ENCODE results near the gene OR10AD1. TPM values are rescaled to one million over a fixed set of nuclear protein-coding genes. Genes with fewer than 3 reads are reported as not detected.
"Not testable (repeated sequence)": the region's sequence is repeated elsewhere in the genome, so short reads cannot be mapped to it uniquely, and the experiment has no call there.

OR10AD1 gene
- total RNA-seq, 4 donors from 2014 or later = not detected

DNA sequence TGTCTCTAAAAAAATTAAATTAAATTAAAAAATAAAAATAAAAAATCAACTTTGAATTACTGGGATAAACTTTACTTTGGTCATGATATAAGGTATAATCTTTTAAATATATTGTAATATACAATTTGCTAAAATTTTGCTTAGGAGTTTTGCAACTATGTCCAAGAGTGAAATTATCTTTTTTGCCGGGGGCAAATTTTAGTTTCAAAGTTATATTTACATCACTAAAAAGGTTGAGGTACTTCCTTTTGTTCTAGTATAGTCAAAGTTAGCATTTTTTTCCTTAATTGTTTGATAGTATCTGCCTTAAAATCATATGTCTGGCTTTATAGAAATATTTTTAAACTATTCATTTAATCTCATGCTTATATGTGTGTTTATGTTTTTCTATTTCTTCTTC lies 17.6 kb upstream of the OR10AD1 start:
- TF ChIP-seq, protein P1, sequence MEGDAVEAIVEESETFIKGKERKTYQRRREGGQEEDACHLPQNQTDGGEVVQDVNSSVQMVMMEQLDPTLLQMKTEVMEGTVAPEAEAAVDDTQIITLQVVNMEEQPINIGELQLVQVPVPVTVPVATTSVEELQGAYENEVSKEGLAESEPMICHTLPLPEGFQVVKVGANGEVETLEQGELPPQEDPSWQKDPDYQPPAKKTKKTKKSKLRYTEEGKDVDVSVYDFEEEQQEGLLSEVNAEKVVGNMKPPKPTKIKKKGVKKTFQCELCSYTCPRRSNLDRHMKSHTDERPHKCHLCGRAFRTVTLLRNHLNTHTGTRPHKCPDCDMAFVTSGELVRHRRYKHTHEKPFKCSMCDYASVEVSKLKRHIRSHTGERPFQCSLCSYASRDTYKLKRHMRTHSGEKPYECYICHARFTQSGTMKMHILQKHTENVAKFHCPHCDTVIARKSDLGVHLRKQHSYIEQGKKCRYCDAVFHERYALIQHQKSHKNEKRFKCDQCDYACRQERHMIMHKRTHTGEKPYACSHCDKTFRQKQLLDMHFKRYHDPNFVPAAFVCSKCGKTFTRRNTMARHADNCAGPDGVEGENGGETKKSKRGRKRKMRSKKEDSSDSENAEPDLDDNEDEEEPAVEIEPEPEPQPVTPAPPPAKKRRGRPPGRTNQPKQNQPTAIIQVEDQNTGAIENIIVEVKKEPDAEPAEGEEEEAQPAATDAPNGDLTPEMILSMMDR (IDR thresholded peaks at IDR 0.05) = no peak
- ATAC-seq (ENCODE audit: low FRiP score) (no peak), DNase-seq (ENCODE audit: low spot score) (no peak)

DNA sequence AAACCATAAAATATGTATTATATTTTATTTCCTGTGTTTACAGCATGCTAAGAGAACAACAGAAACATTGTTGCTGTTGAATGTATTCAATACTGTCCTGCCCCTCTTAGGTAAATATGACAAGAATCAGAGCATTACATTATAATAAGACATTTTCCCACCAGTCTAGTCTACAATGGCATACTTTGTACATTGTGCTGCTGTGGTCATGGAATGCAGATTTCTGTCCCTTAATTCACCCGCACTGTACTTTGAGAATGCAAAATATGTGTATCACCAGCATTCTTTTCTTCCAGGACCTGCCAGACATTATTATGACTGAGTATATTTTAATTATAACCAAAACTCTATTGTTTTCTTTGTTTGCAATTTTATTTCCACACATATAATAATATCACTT lies 16.5 kb upstream of the OR10AD1 start:
- DNase-seq (ENCODE audit: low spot score) (no peak), ATAC-seq (ENCODE audit: low FRiP score) (no peak)
- TF ChIP-seq, protein P1 (IDR thresholded peaks at IDR 0.05) = no peak

DNA sequence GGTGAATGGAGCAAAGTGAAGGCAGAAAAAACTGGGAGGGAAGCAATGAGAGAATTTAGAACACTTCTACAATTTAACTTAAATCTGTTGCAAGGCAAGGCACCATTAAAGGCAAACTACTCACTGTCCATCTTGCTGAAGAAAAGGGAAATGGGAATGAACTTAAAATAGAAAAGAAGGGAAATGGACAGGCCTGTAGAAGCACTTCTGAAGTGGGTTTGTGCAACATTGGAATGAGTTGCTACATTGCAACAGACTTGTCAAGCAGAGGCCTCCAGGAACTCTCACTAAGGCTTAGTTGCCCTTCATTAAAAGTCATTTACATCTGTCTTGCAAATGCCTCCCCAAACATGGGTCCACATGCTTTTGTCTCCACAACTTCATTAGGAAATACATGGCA lies 13.7 kb upstream of the OR10AD1 start:
- ATAC-seq (ENCODE audit: low FRiP score) (no peak), DNase-seq (ENCODE audit: low spot score) (no peak)
- TF ChIP-seq, protein P1 (IDR thresholded peaks at IDR 0.05) = no peak

DNA sequence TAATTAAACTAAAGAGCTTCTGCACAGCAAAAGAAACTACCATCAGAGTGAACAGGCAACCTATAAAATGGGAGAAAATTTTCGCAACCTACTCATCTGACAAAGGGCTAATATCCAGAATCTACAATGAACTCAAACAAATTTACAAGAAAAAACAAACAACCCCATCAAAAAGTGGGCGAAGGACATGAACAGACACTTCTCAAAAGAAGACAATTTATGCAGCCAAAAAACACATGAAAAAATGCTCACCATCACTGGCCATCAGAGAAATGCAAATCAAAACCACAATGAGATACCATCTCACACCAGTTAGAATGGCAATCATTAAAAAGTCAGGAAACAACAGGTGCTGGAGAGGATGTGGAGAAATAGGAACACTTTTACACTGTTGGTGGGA lies 6.4 kb upstream of the OR10AD1 start:
- not testable (repeated sequence) for DNase-seq (ENCODE audit: low spot score); ATAC-seq (ENCODE audit: low FRiP score)

DNA sequence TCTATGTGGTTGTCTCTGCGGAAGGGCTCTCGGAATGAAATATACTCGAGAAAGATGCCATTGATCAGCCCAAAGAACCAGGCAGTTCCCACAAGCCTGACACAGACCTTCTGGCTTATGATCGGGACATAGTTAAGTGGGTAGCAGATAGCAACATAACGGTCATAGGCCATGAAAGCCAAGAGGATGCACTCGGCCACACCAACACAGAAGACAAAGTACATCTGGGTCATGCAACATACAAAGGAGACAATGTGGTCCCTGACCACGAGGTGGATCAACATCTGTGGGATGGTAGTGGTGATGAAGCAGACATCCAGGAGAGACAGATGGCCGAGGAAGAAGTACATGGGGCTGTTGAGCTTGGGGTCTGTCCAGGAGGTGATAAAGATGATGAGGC lies 326 bp downstream of the OR10AD1 start:
- DNase-seq (ENCODE audit: low spot score) (no peak), ATAC-seq (ENCODE audit: low FRiP score) (no peak)
- TF ChIP-seq, protein P1 (IDR thresholded peaks at IDR 0.05) = no peak

DNA sequence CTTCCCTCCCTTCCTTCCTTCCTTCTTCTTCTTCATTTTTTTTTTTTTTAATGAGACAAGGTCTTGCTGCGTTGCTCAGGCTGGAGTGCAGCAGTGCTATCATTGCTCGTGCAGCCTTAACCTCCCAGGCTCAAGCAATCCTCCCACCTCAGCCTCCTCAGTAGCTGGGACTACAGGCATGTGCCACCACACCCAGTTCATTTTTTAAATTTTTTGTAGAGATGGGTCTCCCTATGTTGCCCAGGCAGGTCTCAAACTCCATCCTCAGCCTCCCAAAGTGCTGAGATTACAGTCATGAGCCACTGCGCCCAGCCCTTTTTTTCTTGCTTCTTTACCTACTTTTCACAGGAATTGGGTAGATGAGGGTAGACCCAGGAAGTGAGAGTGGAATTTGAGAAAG lies 1.6 kb downstream of the OR10AD1 start:
- TF ChIP-seq, protein P1 (IDR thresholded peaks at IDR 0.05) = no peak
- ATAC-seq (ENCODE audit: low FRiP score) (no peak), DNase-seq (ENCODE audit: low spot score) (no peak)

DNA sequence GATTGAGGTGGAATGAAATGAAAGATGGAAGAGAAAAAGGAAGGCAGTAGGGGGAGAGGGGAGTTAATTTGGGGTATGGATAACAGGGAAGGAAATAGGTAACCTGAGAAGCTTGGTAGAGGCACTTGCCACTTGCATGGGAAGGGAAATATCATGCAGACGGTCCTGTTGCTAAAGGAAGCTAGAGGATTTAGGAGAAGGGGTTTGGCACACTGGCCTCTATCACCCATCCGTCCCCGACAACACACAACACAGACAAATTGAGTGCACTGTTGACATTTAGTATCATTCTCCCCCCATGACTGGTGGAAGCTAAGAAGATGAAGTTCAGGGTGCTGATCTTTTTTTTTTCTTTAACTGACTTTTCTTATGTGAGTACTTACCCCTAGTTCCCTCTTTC lies 2.0 kb downstream of the OR10AD1 start:
- no peak for DNase-seq (ENCODE audit: low spot score)
- no peak for ATAC-seq (ENCODE audit: low FRiP score)

More for the DNA sequence above, 2.0 kb downstream of the OR10AD1 start:
- TF ChIP-seq, protein P1 (IDR thresholded peaks at IDR 0.05) = no peak
